IPS-18a (cell line): ENCODE data around the gene NUDT22.

ENCODE experiments used
- H3K27ac ChIP-seq: one replicate; pipeline ENCODE4 v1.5.1; 2013; ENCODE audit warnings: low read length
- H3K27me3 ChIP-seq: one replicate; pipeline ENCODE4 v1.6.1; 2013; ENCODE audit warnings: mild to moderate bottlenecking, low read length; ENCODE audit not compliant: control insufficient read depth, insufficient read depth
- H3K36me3 ChIP-seq: one replicate; pipeline ENCODE4 v1.6.1; 2013; ENCODE audit warnings: low read depth, low read length; ENCODE audit not compliant: control insufficient read depth
- H3K4me1 ChIP-seq: one replicate; pipeline ENCODE4 v1.6.1; 2013; ENCODE audit warnings: low read depth, low read length; ENCODE audit not compliant: control insufficient read depth
- H3K4me3 ChIP-seq: one replicate; pipeline ENCODE4 v1.5.1; 2013; ENCODE audit warnings: low read length
- H3K9ac ChIP-seq: one replicate; pipeline ENCODE4 v1.6.1; 2013; ENCODE audit warnings: mild to moderate bottlenecking, low read length, moderate library complexity
- H3K9me3 ChIP-seq: one replicate; pipeline ENCODE4 v1.6.1; 2013; ENCODE audit warnings: low read depth, low read length; ENCODE audit not compliant: control insufficient read depth

The NUDT22 gene

DNA sequence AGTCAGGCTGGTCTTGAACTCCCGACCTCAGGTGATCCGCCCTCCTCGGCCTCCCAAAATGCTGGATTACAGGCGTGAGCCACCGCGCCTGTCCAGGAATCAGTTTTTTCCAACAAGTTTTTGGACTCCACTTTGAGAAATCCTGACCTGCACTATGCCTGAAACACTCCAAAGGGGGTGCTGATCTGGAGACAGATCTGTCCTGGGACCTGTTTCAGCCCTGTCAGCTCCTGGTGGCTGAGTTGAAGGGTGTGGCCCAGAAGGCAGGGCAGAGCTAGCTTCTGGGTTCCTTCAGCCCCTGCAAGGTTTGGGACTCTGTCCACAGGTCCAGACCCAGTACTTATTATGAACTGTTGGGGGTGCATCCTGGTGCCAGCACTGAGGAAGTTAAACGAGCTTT lies 5.5 kb downstream of the NUDT22 start:
- Histone ChIP-seq H3K4me1 (peaks cover 4% of the 10 kb centered on the region), H3K4me3 (no peak overlapping the region), H3K36me3 (no peaks in the 10 kb centered on the region), H3K27me3 (peaks cover 30% of the 10 kb centered on the region), H3K9me3 (no peaks in the 10 kb centered on the region), H3K9ac (no peak overlapping the region), H3K27ac (no peak overlapping the region)

DNA sequence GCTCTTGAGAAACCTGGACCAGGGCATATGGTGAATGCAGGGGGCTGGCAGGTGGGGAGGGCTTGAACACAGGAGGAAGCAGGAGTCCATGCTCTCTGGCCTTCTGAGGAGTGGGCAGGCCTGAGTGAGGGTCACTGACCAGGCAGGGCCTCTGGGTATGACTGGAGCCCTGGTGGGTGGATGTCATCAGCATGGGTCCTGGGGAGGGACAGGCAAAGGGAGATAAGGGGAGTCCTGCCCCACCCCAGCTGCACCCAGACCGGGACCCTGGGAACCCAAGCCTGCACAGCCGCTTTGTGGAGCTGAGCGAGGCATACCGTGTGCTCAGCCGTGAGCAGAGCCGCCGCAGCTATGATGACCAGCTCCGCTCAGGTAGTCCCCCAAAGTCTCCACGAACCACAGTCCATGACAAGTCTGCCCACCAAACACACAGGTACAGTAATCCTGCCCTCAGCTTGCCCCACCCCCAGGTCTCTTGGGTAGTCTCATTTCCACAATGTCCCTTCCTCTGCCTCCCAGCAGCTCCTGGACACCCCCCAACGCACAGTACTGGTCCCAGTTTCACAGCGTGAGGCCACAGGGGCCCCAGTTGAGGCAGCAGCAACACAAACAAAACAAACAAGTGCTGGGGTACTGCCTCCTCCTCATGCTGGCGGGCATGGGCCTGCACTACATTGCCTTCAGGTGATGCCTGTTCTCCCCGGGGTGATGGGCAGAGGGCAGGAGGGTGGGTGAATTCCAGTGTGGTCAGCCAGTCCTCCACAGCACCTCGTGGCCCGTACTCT lies 6.3 kb downstream of the NUDT22 start:
- no peaks in the 10 kb centered on the region for H3K36me3 ChIP-seq
- peaks cover 4% of the 10 kb centered on the region for H3K4me1 ChIP-seq
- H3K9me3 ChIP-seq = no peaks in the 10 kb centered on the region
- H3K9ac ChIP-seq = no peak overlapping the region
- no peak overlapping the region for H3K27ac ChIP-seq
- H3K27me3 ChIP-seq = peaks cover 30% of the 10 kb centered on the region
- no peak overlapping the region for H3K4me3 ChIP-seq

DNA sequence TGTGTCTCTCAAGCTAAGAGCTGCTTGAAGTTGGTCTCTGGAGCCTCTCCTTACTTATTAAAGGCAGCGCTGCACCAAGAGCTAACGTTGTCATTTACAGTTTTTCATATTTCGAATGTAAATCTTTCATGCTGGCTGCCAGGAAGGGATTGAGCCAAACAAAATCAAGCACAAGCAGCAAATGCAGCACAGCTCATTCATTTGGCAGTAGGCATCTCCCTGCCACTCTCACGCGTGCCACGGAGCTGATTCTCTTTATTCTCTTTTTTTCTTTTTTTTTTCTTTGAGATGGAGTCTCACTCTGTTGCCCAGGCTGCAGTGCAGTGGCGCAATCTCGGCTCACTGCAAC lies 6.9 kb downstream of the NUDT22 start:
- Histone ChIP-seq H3K4me3 (no peak overlapping the region), H3K4me1 (peaks cover 4% of the 10 kb centered on the region), H3K9ac (no peak overlapping the region), H3K27me3 (peaks cover 30% of the 10 kb centered on the region), H3K9me3 (no peaks in the 10 kb centered on the region), H3K36me3 (no peaks in the 10 kb centered on the region), H3K27ac (no peak overlapping the region)

DNA sequence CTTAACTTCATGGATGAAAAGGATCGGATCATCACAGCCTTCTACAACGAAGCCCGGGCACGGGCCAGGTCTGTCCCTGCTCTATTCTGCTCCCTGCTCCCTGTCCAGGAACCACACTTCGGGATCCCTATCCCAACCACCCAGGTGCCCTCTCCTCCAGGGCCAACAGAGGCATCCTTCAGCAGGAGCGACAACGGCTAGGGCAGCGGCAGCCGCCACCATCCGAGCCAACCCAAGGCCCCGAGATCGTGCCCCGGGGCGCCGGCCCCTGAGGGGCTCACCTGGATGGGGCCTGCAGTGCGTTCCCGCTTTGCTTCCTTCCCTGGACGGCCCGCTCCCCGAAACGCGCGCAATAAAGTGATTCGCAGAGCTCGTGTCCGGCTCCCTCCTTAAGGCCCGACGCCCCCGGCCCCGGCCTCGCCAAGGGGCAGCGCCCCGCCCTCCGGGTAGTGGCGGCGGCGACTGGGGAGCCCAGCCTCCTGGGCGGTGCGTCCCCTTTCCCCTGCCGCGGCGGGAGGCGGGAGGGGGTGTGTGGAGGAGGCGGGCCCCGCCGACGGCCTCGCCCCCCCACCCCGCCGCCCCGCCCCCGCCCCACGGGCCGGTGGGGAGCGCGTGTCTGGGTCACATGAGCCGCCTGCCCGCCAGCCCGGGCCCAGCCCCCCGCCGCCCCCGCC lies 8.0 kb downstream of the NUDT22 start, which contains the start of gene VEGFB:
TSS of gene VEGFB (plus strand) at position 672 of the 674 bp plus-strand sequence. CDS start 250 bp downstream, outside the sequence.
- Histone ChIP-seq H3K27me3 (peaks cover 30% of the 10 kb centered on the region), H3K9ac (peak within 1 kb of the TSS; percentile 6), H3K9me3 (no peaks in the 10 kb centered on the region), H3K36me3 (no peaks in the 10 kb centered on the region), H3K4me3 (peak within 1 kb of the TSS; percentile 56), H3K27ac (no peak within 1 kb of the TSS), H3K4me1 (peaks cover 4% of the 10 kb centered on the region)

DNA sequence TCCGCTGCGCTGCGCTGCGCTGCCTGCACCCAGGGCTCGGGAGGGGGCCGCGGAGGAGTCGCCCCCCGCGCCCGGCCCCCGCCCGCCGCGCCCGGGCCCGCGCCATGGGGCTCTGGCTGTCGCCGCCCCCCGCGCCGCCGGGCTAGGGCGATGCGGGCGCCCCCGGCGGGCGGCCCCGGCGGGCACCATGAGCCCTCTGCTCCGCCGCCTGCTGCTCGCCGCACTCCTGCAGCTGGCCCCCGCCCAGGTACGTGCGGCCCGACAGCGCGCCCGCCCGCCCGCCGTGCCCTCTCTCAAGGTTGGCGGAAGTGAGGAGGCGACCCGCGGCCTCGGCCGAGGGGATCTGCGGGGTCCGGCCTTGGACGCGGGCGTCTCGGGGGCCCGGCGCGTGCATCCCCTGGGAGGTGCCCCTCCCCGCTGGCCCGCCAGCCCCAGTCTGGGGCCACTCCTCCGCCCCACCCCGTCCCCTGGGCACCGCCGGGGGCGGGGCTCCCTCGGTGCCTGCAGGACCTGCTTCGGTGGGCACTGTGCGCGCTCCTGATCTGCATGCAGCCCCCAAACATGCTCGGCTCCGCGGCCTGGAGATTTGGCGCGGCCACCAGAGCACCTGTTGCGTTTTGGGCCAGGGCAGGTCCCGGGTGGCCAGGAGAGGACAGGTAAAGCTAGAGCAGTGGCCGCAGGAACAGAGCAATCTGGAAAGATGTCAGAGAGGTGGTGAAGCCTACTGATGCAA lies 8.7 kb downstream of the NUDT22 start:
- Histone ChIP-seq H3K9me3 (no peaks in the 10 kb centered on the region), H3K36me3 (no peaks in the 10 kb centered on the region), H3K4me1 (peaks cover 4% of the 10 kb centered on the region), H3K4me3 (peak overlapping the region; percentile 53), H3K27me3 (peaks cover 30% of the 10 kb centered on the region), H3K27ac (no peak overlapping the region), H3K9ac (no peak overlapping the region)

DNA sequence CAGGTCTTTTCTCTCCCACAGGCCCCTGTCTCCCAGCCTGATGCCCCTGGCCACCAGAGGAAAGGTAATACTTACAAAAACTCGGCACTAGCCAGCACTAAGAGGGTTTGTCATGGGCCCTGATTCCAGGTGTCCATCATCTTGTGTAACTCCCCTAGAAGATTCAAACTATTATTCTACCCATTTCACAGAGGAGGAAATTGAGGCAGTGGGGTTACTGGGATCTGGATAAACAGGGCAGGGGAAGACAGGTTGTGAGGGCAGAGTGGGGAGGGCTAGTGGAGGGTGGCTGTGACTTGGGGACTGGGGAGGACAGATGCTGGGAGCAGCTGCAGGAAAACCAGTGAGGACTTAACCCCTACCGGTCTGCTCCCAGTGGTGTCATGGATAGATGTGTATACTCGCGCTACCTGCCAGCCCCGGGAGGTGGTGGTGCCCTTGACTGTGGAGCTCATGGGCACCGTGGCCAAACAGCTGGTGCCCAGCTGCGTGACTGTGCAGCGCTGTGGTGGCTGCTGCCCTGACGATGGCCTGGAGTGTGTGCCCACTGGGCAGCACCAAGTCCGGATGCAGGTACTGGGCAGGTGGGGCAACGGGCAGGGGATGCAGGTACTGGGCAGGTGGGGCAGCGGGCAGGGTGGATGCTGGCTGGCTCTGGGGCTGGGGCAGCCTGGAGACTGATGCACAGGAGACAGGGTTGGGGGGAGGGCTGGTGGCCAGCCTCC lies 9.5 kb downstream of the NUDT22 start:
- Histone ChIP-seq H3K27me3 (peaks cover 30% of the 10 kb centered on the region), H3K36me3 (no peaks in the 10 kb centered on the region), H3K9ac (no peak overlapping the region), H3K4me3 (peak overlapping the region; percentile 53), H3K27ac (no peak overlapping the region), H3K4me1 (peaks cover 4% of the 10 kb centered on the region), H3K9me3 (no peaks in the 10 kb centered on the region)

DNA sequence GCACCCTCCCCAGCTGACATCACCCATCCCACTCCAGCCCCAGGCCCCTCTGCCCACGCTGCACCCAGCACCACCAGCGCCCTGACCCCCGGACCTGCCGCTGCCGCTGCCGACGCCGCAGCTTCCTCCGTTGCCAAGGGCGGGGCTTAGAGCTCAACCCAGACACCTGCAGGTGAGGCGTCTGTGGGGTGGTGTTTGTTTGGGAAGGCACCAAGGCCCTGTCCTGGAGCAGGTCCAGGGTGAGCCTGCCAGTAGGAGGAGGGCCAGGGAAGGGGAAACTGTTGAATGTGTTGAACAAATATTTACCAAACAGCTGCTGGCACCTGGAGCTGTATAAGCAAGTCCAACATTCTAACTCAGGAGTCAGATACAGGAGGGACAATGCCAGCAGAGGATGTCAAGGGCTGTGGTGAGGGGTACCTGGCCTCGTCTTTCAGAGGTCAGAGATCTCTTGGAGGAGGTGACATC lies 11.4 kb downstream of the NUDT22 start:
- Histone ChIP-seq H3K9ac (no peak overlapping the region), H3K27ac (no peak overlapping the region), H3K36me3 (no peaks in the 10 kb centered on the region), H3K27me3 (peaks cover 21% of the 10 kb centered on the region), H3K4me1 (no peaks in the 10 kb centered on the region), H3K9me3 (no peaks in the 10 kb centered on the region), H3K4me3 (no peak overlapping the region)

DNA sequence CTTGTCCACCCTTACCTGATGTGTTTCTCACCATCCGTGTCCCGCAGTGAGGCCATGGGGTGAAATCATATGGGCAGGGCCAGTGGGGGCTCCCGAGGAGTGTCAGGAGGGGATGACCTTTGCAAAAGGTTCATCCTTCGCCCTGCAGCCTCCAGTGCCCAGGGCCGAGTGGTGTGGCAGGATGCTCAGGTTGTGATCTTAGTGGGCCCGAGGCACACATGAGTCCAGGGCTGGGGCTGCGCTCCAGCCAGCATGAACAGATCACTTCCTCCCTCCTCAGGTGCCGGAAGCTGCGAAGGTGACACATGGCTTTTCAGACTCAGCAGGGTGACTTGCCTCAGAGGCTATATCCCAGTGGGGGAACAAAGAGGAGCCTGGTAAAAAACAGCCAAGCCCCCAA lies 12.0 kb downstream of the NUDT22 start:
- Histone ChIP-seq H3K27ac (no peak overlapping the region), H3K9me3 (no peaks in the 10 kb centered on the region), H3K4me1 (no peaks in the 10 kb centered on the region), H3K27me3 (peaks cover 15% of the 10 kb centered on the region), H3K9ac (no peak overlapping the region), H3K4me3 (no peak overlapping the region), H3K36me3 (no peaks in the 10 kb centered on the region)

DNA sequence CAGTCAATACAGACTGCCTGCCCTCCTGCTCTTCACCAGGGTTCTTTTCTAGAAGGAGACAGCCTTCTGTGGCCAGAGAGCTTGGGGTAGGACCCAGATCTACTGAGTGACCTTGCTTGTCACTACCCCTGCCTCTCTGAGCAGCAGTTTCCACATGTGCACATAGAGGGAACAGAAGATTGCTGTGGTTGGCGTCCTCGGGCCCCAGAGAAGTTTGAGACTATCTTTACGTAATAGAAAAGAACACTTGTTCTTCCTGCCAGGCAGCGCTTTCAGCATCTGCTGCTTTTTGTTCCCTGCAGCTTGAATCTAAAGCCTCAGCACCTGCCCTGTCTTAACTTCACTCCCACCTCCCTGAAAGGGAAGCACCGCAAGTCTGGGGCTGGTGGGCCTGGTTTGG lies 12.9 kb downstream of the NUDT22 start:
- Histone ChIP-seq H3K27me3 (peaks cover 7% of the 10 kb centered on the region), H3K36me3 (peaks cover 9% of the 10 kb centered on the region), H3K4me1 (no peaks in the 10 kb centered on the region), H3K4me3 (no peak overlapping the region), H3K9ac (no peak overlapping the region), H3K27ac (no peak overlapping the region), H3K9me3 (no peaks in the 10 kb centered on the region)

DNA sequence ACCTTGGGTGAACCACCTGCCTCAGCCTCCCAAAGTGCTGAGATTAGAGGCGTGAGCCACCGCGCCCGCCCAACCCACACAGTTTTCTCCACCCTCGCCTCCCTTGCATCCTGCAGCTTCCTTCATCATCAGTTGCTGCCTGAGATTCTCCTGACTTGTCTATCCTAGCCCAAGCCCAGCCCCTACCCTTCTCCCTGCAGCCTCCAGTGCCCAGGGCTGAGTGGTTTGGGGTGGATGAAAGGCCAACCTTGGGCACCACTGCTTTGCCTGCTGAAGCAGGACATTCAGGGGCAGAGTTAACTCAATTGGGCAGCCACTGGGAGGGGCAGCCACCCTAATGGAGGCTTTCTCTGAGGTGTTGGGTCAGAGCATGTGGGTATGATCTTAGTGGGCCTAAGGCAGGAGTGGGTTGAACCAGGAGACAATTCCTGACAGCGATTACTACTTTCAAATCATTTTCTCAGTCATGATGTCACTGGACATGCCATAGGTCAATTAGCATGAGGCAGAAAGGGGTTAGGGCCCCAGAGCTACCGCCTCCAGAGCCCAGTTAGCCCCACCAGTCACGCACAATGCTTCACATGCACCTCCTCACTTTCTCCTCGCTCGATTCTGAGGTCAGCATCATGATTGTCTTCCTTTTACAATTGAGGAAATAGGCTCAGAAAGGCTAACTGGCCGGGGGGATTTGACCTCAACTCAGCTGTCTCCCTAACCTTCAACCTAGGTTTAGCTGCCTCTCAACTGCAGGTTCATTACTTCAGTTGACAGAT lies 13.8 kb downstream of the NUDT22 start:
- no peaks in the 10 kb centered on the region for H3K4me1 ChIP-seq
- peak overlapping the region; percentile 66 for H3K4me3 ChIP-seq
- peaks cover 13% of the 10 kb centered on the region for H3K36me3 ChIP-seq
- H3K9ac ChIP-seq = peak overlapping the region; percentile 49
- peak overlapping the region; percentile 49 for H3K27ac ChIP-seq
- peaks cover 7% of the 10 kb centered on the region for H3K27me3 ChIP-seq
- no peaks in the 10 kb centered on the region for H3K9me3 ChIP-seq
